A549 (cell line): Measurements from ENCODE around the gene ALG8.

Experiments
- ESRRA ChIP-seq: fragments of 150-350 bp; IDR thresholded peaks from 2 replicates; pipeline ENCODE4 v1.6.1; 2014; ENCODE audit warnings: mild to moderate bottlenecking, low read length, borderline replicate concordance
- JUN ChIP-seq, 2 experiments: fragments of >200 bp; sonication (Bioruptor Twin); formaldehyde crosslinking; IDR thresholded peaks; 2 replicates in 1 of 2; 3 replicates in 1 of 2; pipeline ENCODE4 v1.6.1; 2016 to 2017
- MYC ChIP-seq: IDR thresholded peaks from 2 replicates; pipeline ENCODE4 v1.6.1; 2012; ENCODE audit warnings: mild to moderate bottlenecking, inconsistent platforms, low read length, improper control_type of control experiment, borderline replicate concordance
- RAD21 ChIP-seq, 2 experiments: fragments of >200 bp in 1 of 2; sonication (Bioruptor Twin) in 1 of 2; formaldehyde crosslinking in 1 of 2; IDR thresholded peaks in 1 of 2; conservative IDR thresholded peaks in 1 of 2; 2 replicates in 1 of 2; 3 replicates in 1 of 2; pipeline ENCODE4 v1.6.1; 2012 to 2018; ENCODE audit warnings: inconsistent platforms in 1 of 2
- ZSCAN20 ChIP-seq: fragments of 250-450 bp; sonication (Bioruptor Pico); IDR thresholded peaks from 2 replicates; pipeline ENCODE4 v1.8.0; 2022; ENCODE audit warnings: mild to moderate bottlenecking, moderate library complexity
- TF ChIP-seq, protein P1 (sequence below): fragments of >200 bp; sonication (Bioruptor Twin); formaldehyde crosslinking; IDR thresholded peaks from 3 replicates; pipeline ENCODE4 v1.5.1; 2016

DNA sequence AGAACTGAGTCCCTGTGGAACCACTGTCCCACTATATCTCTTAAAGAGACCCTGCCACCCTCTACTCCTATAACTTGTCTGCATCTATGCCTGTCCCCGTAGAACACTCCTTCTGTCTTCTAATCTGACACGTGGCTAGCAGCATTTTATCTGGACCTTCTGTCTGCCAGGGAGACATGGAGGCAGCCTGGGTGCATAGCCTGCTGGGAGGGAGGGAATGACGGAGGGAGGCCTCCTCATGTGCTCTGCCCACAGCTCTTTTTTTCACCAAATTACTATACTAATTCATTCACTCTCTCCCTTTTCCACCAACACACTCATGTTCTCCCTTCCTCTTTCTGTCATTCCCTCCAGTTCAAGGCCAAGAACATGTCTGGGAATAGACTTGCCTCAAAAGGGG lies 83.3 kb downstream of the ALG8 start:
- TF ChIP-seq RAD21 (conservative IDR thresholded peaks at IDR 0.05 in 1 of 2, IDR thresholded peaks at IDR 0.05 in 1 of 2), result no peak
- TF ChIP-seq ZSCAN20 (CRISPR knock-in tag), result no peak
- no peak for TF ChIP-seq JUN (IDR thresholded peaks at IDR 0.05)
- no peak for TF ChIP-seq ESRRA
- TF ChIP-seq, protein P1, sequence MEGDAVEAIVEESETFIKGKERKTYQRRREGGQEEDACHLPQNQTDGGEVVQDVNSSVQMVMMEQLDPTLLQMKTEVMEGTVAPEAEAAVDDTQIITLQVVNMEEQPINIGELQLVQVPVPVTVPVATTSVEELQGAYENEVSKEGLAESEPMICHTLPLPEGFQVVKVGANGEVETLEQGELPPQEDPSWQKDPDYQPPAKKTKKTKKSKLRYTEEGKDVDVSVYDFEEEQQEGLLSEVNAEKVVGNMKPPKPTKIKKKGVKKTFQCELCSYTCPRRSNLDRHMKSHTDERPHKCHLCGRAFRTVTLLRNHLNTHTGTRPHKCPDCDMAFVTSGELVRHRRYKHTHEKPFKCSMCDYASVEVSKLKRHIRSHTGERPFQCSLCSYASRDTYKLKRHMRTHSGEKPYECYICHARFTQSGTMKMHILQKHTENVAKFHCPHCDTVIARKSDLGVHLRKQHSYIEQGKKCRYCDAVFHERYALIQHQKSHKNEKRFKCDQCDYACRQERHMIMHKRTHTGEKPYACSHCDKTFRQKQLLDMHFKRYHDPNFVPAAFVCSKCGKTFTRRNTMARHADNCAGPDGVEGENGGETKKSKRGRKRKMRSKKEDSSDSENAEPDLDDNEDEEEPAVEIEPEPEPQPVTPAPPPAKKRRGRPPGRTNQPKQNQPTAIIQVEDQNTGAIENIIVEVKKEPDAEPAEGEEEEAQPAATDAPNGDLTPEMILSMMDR, result no peak
- no peak for TF ChIP-seq MYC
